Stimulated activated CD4-positive, alpha-beta T cell treated with anti-CD3 and anti-CD28 coated beads, Interleukin-2, amount 100 ng/mL, for 24 hours (primary cell): ENCODE data around the gene RAB40B.
"Not testable (repeated sequence)": the region's sequence is repeated elsewhere in the genome, so short reads cannot be mapped to it uniquely, and the experiment has no call there.

Experiments
- DNase-seq, 2 donors: peaks; one replicate each; pipeline ENCODE4 v3.0.0-alpha.2; 2020

Gene RAB40B, protein sequence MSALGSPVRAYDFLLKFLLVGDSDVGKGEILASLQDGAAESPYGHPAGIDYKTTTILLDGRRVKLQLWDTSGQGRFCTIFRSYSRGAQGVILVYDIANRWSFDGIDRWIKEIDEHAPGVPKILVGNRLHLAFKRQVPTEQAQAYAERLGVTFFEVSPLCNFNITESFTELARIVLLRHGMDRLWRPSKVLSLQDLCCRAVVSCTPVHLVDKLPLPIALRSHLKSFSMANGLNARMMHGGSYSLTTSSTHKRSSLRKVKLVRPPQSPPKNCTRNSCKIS

GRCh38 chr17:82698065-82698973 lies at the start of gene RAB40B:
Gene RAB40B (minus strand): TSS chr17:82698698. CDS start chr17:82698596, 102 bp downstream.
- peak; percentile 98 for DNase-seq

GRCh38 chr17:82745524-82745923 lies 47.0 kb upstream of the RAB40B start:
- DNase-seq: no peak

- DNase-seq: not testable (repeated sequence)
Observed at GRCh38 chr17:82744736-82745135, 46.2 kb upstream of the RAB40B start.

- DNase-seq: no peak
Observed at GRCh38 chr17:82743344-82744219, 45.1 kb upstream of the RAB40B start.

DNA sequence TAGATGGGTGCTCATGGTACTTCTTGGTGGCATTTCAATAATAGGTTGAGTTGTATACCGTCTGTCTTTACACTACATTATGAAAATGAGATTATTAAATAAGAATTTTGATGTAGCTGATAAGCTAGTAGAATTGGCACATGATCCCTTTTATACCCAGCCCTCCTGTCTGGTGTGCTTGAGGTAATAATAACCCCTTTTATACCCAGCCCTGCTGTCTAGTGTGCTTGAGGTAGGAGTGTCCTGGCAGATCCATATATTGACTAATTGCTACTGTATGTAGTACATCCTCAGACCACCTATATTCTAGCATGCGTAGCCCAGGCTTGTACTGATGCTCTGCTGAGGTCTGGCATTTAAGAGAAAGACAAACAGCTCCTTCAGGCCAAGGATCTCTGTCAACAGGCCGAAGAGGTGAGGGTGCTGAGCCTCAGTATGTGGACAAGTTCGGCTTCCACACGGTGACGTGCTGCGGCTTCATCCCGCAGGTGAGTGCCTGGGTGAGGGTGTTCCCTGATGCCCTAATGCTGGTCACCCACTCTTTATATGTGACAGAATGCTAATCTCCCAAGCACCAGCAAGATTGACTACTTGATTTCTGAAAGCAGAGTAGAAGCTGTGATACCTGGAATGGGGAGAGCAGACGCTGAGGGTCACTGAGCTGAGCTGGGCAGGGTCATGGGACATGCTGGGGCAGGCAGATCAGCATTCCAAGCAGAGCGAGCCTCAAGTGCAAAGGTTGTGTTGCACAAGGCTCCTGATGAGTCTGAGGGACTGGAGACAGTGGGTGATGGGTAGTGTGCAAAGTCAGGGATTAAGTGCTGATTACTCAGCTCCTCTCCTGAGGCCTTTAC lies 42.6 kb upstream of the RAB40B start:
- DNase-seq: no peak

- DNase-seq: no peak
Observed at GRCh38 chr17:82737967-82738877, 39.7 kb upstream of the RAB40B start.

GRCh38 chr17:82736511-82737185 lies 38.1 kb upstream of the RAB40B start:
- DNase-seq: no peak

- DNase-seq: peak in 1 of 2 donors; percentile 48
Observed at GRCh38 chr17:82734987-82735866, 36.7 kb upstream of the RAB40B start, which contains the start of gene FN3K. Gene FN3K (plus strand): TSS chr17:82735615. CDS start chr17:82735637, 22 bp downstream.

GRCh38 chr17:82732118-82732743 lies 33.7 kb upstream of the RAB40B start:
- DNase-seq: no peak

DNA sequence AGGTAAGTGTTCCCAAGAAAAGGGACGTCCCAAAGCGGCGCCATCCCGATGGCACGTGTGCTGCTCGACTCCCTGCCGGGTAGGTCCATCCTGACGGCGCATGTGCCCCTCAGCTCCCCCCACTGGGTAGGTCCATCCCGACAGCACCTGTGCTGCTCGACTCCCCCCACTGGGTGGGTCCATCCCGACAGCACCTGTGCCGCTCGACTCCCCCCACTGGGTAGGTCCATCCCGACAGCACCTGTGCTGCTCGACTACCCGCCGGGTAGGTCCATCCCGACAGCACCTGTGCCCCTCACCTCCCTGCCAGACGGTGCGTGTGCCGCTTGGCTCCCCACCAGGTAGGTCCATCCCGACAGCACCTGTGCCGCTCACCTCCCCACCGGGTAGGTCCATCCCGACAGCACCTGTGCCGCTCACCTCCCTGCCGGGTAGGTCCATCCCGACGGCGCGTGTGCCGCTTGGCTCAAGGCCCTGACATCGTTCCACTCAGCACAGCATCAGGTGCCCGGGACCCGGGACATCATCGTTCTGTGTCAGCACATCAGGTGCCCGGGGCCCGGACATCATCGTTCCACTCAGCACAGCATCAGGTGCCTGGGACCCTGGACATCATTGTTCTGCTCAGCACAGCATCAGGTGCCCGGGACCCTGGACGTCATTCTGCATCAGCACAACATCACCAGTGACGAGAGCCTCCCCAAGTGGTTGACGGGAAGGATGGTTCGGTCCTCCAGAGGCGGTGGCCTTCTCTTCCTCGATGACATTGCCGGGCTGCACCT lies 31.2 kb upstream of the RAB40B start:
- no peak for DNase-seq

GRCh38 chr17:82726427-82726826 lies 27.9 kb upstream of the RAB40B start:
- no peak for DNase-seq

DNA sequence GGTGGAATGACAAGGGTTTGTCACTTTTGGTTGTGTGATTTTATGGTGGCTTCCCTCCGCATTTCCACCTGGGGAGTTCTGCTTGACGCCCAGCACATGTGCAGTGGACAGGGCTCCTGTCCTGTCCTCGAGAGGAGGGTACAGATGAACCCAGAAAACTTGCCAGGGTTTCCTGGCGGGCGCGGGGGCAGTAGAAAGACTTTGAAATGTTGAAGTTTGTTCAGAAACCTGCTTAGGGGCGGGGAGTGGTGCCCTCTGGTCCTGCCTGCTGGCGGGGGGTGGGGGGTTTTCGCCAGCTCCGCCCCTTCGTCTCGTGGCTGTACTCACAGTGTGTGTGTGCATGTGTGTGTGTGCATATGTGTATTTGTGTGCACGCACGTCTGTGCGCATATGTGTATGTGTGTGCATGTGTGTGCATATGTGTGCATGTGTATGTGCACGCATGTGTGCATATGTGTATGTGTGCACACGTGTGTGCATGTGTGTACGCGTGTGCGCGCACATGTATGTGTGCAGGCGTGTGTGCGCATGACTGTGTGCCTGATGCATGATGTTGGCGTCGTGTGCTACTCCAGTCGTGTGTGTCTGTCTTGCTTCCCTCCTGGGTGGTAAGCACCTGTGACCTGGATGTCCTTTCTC lies 24.8 kb upstream of the RAB40B start:
- no peak for DNase-seq

- no peak for DNase-seq
Observed at GRCh38 chr17:82722341-82723013, 24.0 kb upstream of the RAB40B start.

- DNase-seq: no peak
Observed at GRCh38 chr17:82720204-82720603, 21.7 kb upstream of the RAB40B start.

- DNase-seq: no peak
Observed at GRCh38 chr17:82718986-82719685, 20.6 kb upstream of the RAB40B start.
